Measurements from ENCODE around the gene SERPINA7.
"Not testable (repeated sequence)": the region's sequence is repeated elsewhere in the genome, so short reads cannot be mapped to it uniquely, and the experiment has no call there.

The SERPINA7 gene

GRCh38 chrX:106000203-106000602 is 38.3 kb downstream of the SERPINA7 start:
- no peak for FAIRE-seq
- no peak for TF ChIP-seq POLR2A (IDR thresholded peaks at IDR 0.05; ENCODE audit: low read depth, low read length)

GRCh38 chrX:105999294-105999693 is 39.2 kb downstream of the SERPINA7 start:
- TF ChIP-seq POLR2A (IDR thresholded peaks at IDR 0.05; ENCODE audit: low read depth, low read length), result no peak
- FAIRE-seq (no peak), DNase-seq (ENCODE audit: insufficient read length, low spot score) (no peak)

More at GRCh38 chrX:106000203-106000602, 38.3 kb downstream of the SERPINA7 start:
- no peak for DNase-seq (ENCODE audit: insufficient read length, low spot score)

- DNase-seq (ENCODE audit: insufficient read length, low spot score); FAIRE-seq: not testable (repeated sequence)
Observed at GRCh38 chrX:105988487-105988886, 50.0 kb downstream of the SERPINA7 start.
